GM12874 (cell line): ENCODE results near the gene DOCK4.

Source experiments
- CTCF ChIP-seq: IDR thresholded peaks from 2 replicates; pipeline ENCODE4 v1.5.1; 2011; ENCODE audit warnings: low read depth, mild to moderate bottlenecking, control low read depth, low read length, moderate library complexity; ENCODE audit not compliant: insufficient read depth

DOCK4 gene

GRCh38 chr7:112023282-112023681 lies 182.9 kb downstream of the DOCK4 start:
- TF ChIP-seq CTCF: no peak

GRCh38 chr7:112022128-112022527 lies 184.1 kb downstream of the DOCK4 start:
- TF ChIP-seq CTCF: no peak

GRCh38 chr7:112021379-112022044 lies 184.7 kb downstream of the DOCK4 start:
- TF ChIP-seq CTCF: no peak

- TF ChIP-seq CTCF: no peak
These were observed 185.4 kb downstream of the DOCK4 start for GRCh38 chr7:112020800-112021199.

GRCh38 chr7:112019932-112020331 lies 186.3 kb downstream of the DOCK4 start:
- no peak for TF ChIP-seq CTCF

- no peak for TF ChIP-seq CTCF
These were observed 187.7 kb downstream of the DOCK4 start for GRCh38 chr7:112018305-112019030.

GRCh38 chr7:112015146-112015545 lies 191.1 kb downstream of the DOCK4 start:
- TF ChIP-seq CTCF: no peak
